Kidney (tissue), 14 donors: ENCODE measurements around the gene USB1. TPM values are rescaled to one million over a fixed set of nuclear protein-coding genes. Genes with fewer than 3 reads are reported as not detected.

Experiments used
- DNase-seq, 5 donors: peaks; one replicate each; pipeline ENCODE4 v3.0.0-alpha.2; 2013 to 2020
- FAIRE-seq: peaks from 2 replicates; lab custom pipeline; 2012; peaks lifted over from hg19 to GRCh38; lab: Jason Lieb, UNC
- H3K27ac ChIP-seq, 2 donors: one replicate each; pipeline ENCODE4 v1.7.0; 2013; ENCODE audit warnings: low read depth in 2 of 2, low read length in 2 of 2, inconsistent platforms in 1 of 2
- H3K27me3 ChIP-seq: one replicate; pipeline ENCODE4 v1.7.1; 2013; ENCODE audit warnings: low read length, inconsistent platforms; ENCODE audit not compliant: control insufficient read depth, insufficient read depth
- H3K36me3 ChIP-seq, 3 donors: one replicate each; pipeline versions ENCODE4 v1.7.0 to v1.7.1; 2013; ENCODE audit warnings: low read length in 3 of 3, control low read depth in 1 of 3, inconsistent platforms in 1 of 3; ENCODE audit not compliant: insufficient read depth in 3 of 3, control insufficient read depth in 2 of 3
- H3K4me1 ChIP-seq, 3 donors: one replicate each; pipeline versions ENCODE4 v1.7.0 to v1.7.1; 2013; ENCODE audit warnings: low read length in 3 of 3, inconsistent platforms in 1 of 3, low read depth in 1 of 3; ENCODE audit not compliant: control insufficient read depth in 2 of 3, insufficient read depth in 2 of 3
- H3K4me3 ChIP-seq, 3 donors: one replicate each; pipeline versions ENCODE4 v1.7.0 to v1.8.1; 2013; ENCODE audit warnings: low read length in 3 of 3, control low read depth in 1 of 3, inconsistent platforms in 1 of 3
- H3K9ac ChIP-seq, 3 donors: one replicate each; pipeline versions ENCODE4 v1.7.0 to v1.7.1; 2013; ENCODE audit warnings: low read length in 3 of 3, control low read depth in 1 of 3, inconsistent platforms in 1 of 3
- H3K9me3 ChIP-seq, 3 donors: one replicate each; pipeline versions ENCODE4 v1.7.0 to v1.7.1; 2013; ENCODE audit warnings: low read length in 3 of 3, control low read depth in 1 of 3, inconsistent platforms in 1 of 3; ENCODE audit not compliant: control insufficient read depth in 2 of 3, insufficient read depth in 1 of 3
- intact Hi-C: fragments of 100-400 bp; cut with DNase I; formaldehyde crosslinking; loops from one replicate; pipeline ENCODE4 v1.11.1; 2022
- polyA plus RNA-seq: library from polyadenylated mRNA; stranded (reverse); fragments of 350-450 nt; fragmentation: Illumina TruSeq; extraction: RNeasy Lipid Tissue Mini Kit (QIAGEN cat#74804); gene quantifications from one replicate; pipeline ENCODE4 v1.2.3, GENCODE V29; 2014; ENCODE audit warnings: low read depth, low replicate concordance; ENCODE audit not compliant: insufficient read depth
- total RNA-seq: library from RNA; stranded (reverse); fragmentation: NEBNext Ultra II Directional; extraction: Animal tissue kit (Norgen Biotek cat#: 25700); gene quantifications from one replicate; pipeline ENCODE4 v1.2.1, GENCODE V29; 2021
- TF ChIP-seq, protein P1 (sequence below): IDR thresholded peaks from 3 replicates; pipeline ENCODE4 v1.5.1; 2012; ENCODE audit warnings: mild to moderate bottlenecking, moderate library complexity, borderline replicate concordance; ENCODE audit not compliant: insufficient read depth; ENCODE audit errors: extremely low read depth
- donor health status: control.
- donor health status: control.
- donor health status: control.
- donor health status: control.
- donor health status: control.
- donor health status: DM: yes; HTN: yes; CAD: no.
- donor health status: Normal renal cell carcinoma (clear cell type).

The USB1 gene
- total and polyA plus RNA-seq, 2 donors from 2014 or later, result 18.3 to 32.8 TPM

DNA sequence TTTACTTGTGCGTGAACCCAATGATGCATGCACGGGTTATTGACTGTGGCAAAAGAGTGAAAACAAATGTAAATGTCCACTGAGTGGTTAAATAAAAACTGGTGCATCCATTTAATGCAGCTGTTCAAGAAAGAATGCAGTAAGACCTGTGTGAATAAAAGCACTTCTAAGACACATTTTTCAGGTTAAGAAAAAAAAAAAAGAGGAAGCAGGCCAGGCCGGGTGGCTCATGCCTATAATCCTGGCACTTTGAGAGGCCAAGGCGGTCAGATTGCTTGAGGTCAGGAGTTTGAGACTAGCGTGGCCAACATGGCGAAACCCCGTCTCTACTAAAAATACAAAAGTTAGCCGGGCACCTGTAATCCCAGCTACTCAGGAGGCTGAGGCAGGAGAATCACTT, 42.1 kb upstream of the USB1 start:
- Histone ChIP-seq H3K27ac (no peak overlapping the region), H3K4me1 (no peaks in the 10 kb centered on the region), H3K9me3 (no peaks in the 10 kb centered on the region), H3K36me3 (no peaks in the 10 kb centered on the region), H3K4me3 (no peak overlapping the region), H3K9ac (no peak overlapping the region), H3K27me3 (no peaks in the 10 kb centered on the region)
- intact Hi-C loops, result no loop called here
- FAIRE-seq, result no peak
- peak in 2 of 5 donors; percentile 35 to 43 for DNase-seq
- TF ChIP-seq, protein P1, sequence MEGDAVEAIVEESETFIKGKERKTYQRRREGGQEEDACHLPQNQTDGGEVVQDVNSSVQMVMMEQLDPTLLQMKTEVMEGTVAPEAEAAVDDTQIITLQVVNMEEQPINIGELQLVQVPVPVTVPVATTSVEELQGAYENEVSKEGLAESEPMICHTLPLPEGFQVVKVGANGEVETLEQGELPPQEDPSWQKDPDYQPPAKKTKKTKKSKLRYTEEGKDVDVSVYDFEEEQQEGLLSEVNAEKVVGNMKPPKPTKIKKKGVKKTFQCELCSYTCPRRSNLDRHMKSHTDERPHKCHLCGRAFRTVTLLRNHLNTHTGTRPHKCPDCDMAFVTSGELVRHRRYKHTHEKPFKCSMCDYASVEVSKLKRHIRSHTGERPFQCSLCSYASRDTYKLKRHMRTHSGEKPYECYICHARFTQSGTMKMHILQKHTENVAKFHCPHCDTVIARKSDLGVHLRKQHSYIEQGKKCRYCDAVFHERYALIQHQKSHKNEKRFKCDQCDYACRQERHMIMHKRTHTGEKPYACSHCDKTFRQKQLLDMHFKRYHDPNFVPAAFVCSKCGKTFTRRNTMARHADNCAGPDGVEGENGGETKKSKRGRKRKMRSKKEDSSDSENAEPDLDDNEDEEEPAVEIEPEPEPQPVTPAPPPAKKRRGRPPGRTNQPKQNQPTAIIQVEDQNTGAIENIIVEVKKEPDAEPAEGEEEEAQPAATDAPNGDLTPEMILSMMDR, result no peak

DNA sequence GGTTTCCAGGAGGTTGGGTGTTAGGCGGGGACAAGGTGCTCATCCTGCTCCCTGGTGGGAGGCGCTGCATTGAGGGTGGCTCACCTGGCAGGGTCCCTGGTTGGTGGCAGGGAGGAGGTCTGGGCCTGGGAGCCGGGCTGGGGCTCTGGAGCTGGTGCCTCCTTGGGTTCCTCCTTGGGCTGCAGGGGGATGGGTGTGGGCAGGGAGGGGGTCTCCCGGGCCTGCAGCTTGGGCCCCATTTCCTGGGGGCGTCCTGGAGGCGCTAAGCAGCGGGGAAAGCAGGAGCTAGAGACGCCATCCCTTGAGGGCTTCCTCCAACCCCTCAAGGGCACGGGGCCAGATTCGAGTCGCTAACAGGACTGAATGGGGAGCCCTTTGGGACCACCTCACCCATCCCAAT, 41.4 kb upstream of the USB1 start:
- intact Hi-C loops, result no loop called here
- FAIRE-seq, result no peak

DNA sequence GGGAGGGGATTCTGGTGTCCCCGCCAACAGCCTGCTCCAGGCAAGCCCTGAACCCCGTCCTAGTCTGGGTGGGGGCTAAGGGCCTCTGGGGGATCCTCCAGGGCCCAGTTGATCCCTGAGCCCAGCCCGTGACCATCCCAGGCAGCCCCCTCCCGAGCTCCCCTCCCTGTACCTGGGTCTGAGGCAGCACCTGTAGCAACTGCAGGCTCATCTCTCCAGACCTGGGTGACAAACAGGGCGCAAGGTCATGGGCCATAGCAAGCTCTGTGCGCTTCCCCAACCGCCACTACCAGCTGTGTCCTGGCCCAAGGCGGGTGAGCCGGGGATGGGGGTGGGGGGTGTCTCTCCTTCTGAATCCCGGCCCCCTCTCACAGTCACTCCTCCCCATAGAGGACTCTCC, 40.9 kb upstream of the USB1 start:
- no peaks in the 10 kb centered on the region for H3K27me3 ChIP-seq
- H3K9ac ChIP-seq, result no peak overlapping the region
- TF ChIP-seq, protein P1, result no peak
- H3K36me3 ChIP-seq, result no peaks in the 10 kb centered on the region
- H3K4me1 ChIP-seq, result no peaks in the 10 kb centered on the region
- DNase-seq (no peak), FAIRE-seq (no peak)
- intact Hi-C loops, result no loop called here
- H3K9me3 ChIP-seq, result no peaks in the 10 kb centered on the region
- no peak overlapping the region for H3K4me3 ChIP-seq
- H3K27ac ChIP-seq, result no peak overlapping the region

More for the DNA sequence above, 41.4 kb upstream of the USB1 start:
- no peaks in the 10 kb centered on the region for H3K9me3 ChIP-seq
- H3K4me1 ChIP-seq, result no peaks in the 10 kb centered on the region
- no peak overlapping the region for H3K4me3 ChIP-seq
- H3K27me3 ChIP-seq, result no peaks in the 10 kb centered on the region
- no peaks in the 10 kb centered on the region for H3K36me3 ChIP-seq
- no peak for DNase-seq
- TF ChIP-seq, protein P1, result no peak
- H3K27ac ChIP-seq, result no peak overlapping the region
- H3K9ac ChIP-seq, result no peak overlapping the region

DNA sequence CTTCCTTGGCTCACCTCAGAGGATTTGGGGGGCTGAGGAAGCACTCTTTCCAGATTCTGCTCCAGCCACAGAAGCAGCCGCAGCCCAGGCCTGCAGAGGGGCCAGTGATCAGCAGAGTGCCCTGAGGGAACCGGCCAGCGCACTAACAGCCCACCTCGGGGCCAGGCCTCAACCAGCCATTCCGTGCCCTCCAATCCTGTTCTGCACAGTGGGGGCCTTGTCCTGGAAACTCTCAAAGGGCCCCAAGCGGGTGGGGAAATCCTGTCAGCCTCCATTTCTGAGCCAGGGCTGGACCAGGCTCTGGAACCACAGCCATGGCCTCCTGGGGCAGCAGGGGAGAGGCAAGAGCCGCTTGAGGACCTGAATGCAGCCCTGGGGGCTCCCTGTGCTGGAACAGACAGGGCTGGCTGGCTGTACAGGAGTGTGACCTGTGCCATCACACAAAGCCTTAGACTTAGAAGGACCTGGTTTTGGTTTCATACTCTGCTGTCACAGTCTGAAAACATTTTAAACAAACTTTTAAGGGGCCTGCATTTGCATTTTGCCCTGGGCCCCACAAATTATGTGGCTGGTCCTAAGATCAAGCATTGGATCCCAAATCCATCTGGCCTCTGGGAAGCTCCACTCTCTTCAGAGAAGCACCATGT, 40.3 kb upstream of the USB1 start:
- intact Hi-C loops, result no loop called here
- Histone ChIP-seq H3K9me3 (no peaks in the 10 kb centered on the region), H3K9ac (no peak overlapping the region), H3K4me1 (no peaks in the 10 kb centered on the region), H3K4me3 (no peak overlapping the region), H3K27ac (no peak overlapping the region), H3K27me3 (no peaks in the 10 kb centered on the region), H3K36me3 (no peaks in the 10 kb centered on the region)
- DNase-seq (no peak), FAIRE-seq (no peak)
- TF ChIP-seq, protein P1, result no peak
